Spleen (tissue), 7 donors: ENCODE data around the gene ST8SIA2.

Experiments used
- POLR2A ChIP-seq, 3 donors: fragments of 450-650 bp; IDR thresholded peaks; one replicate each; pipeline ENCODE4 v1.5.1; 2017; ENCODE audit warnings: antibody characterized with exemption in 3 of 3, mild to moderate bottlenecking in 1 of 3
- POLR2AphosphoS5 ChIP-seq, 3 donors: sonication (generic); formaldehyde crosslinking; IDR thresholded peaks; one replicate each; pipeline ENCODE4 v1.5.1; 2017; ENCODE audit warnings: antibody characterized with exemption in 3 of 3
- TF ChIP-seq, protein P1 (sequence below), 11 experiments: fragments of 200-600 bp in 7 of 11; fragments of 450-650 bp in 4 of 11; sonication (generic) in 4 of 11; IDR thresholded peaks in 8 of 11; conservative IDR thresholded peaks in 3 of 11; 1 replicate in 7 of 11; 2 replicates in 4 of 11; pipeline versions ENCODE4 v1.4.0 to v1.8.0; 2016 to 2021; ENCODE audit warnings: antibody characterized with exemption in 11 of 11, inconsistent platforms in 4 of 11, mild to moderate bottlenecking in 1 of 11
- donor health status: DM: no; HTN: no; CAD: no; lungs with moderate emphysema.
- donor health status: DM: no; HTN: no; CAD: no.
- donor health status: DM: no; HTN: no; CAD: no.

GRCh38 chr15:92451225-92451825, 57.6 kb downstream of the ST8SIA2 start:
- TF ChIP-seq, protein P1, sequence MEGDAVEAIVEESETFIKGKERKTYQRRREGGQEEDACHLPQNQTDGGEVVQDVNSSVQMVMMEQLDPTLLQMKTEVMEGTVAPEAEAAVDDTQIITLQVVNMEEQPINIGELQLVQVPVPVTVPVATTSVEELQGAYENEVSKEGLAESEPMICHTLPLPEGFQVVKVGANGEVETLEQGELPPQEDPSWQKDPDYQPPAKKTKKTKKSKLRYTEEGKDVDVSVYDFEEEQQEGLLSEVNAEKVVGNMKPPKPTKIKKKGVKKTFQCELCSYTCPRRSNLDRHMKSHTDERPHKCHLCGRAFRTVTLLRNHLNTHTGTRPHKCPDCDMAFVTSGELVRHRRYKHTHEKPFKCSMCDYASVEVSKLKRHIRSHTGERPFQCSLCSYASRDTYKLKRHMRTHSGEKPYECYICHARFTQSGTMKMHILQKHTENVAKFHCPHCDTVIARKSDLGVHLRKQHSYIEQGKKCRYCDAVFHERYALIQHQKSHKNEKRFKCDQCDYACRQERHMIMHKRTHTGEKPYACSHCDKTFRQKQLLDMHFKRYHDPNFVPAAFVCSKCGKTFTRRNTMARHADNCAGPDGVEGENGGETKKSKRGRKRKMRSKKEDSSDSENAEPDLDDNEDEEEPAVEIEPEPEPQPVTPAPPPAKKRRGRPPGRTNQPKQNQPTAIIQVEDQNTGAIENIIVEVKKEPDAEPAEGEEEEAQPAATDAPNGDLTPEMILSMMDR (IDR thresholded peaks at IDR 0.05 in 8 of 11, conservative IDR thresholded peaks at IDR 0.05 in 3 of 11): no peak
- TF ChIP-seq POLR2A (IDR thresholded peaks at IDR 0.05) (no peak), POLR2AphosphoS5 (IDR thresholded peaks at IDR 0.05) (no peak)
